K562 (cell line): Measurements from ENCODE around the gene ZC3H10. TPM values are rescaled to one million over a fixed set of nuclear protein-coding genes. Genes with fewer than 3 reads are reported as not detected.

Experiments
- ARID4B ChIP-seq: sonication (generic); formaldehyde crosslinking; IDR thresholded peaks from 2 replicates; pipeline ENCODE4 v1.8.0; 2022; ENCODE audit warnings: mild to moderate bottlenecking, missing genetic modification reagents
- CHD1 ChIP-seq: fragments of 200-600 bp; sonication (generic); IDR thresholded peaks from one replicate; pipeline ENCODE4 v1.6.1; 2012; ENCODE audit warnings: mild to moderate bottlenecking, moderate library complexity, low read length, inconsistent platforms
- CTCF ChIP-seq, 3 experiments: IDR thresholded peaks in 2 of 3; conservative IDR thresholded peaks in 1 of 3; 2 replicates each; pipeline ENCODE4 v1.5.1; 2011 to 2012; ENCODE audit warnings: low read length in 3 of 3, mild to moderate bottlenecking in 3 of 3, control low read depth in 2 of 3, improper control_type of control experiment in 1 of 3, inconsistent platforms in 1 of 3, low read depth in 1 of 3, mixed read lengths in 1 of 3, moderate library complexity in 1 of 3; ENCODE audit not compliant: insufficient read depth in 2 of 3
- FOXK2 ChIP-seq, 2 experiments: fragments of 450-650 bp; IDR thresholded peaks in 1 of 2; conservative IDR thresholded peaks in 1 of 2; 2 replicates each; pipeline ENCODE4 v1.6.1; 2016; ENCODE audit warnings: low read depth in 2 of 2, mild to moderate bottlenecking in 1 of 2
- KDM5B ChIP-seq: fragments of 200-600 bp; sonication (generic); IDR thresholded peaks from 2 replicates; pipeline ENCODE4 v1.6.1; 2012; ENCODE audit warnings: low read depth, mild to moderate bottlenecking, moderate library complexity, low read length, control low read depth, inconsistent platforms; ENCODE audit not compliant: insufficient replicate concordance
- MAFG ChIP-seq: fragments of 450-650 bp; conservative IDR thresholded peaks from 2 replicates; pipeline ENCODE4 v1.6.1; 2016; ENCODE audit warnings: missing genetic modification characterization, missing compliant biosample characterization
- MAX ChIP-seq: sonication (generic); formaldehyde crosslinking; IDR thresholded peaks from 2 replicates; pipeline ENCODE4 v1.9.0; 2022; ENCODE audit warnings: mild to moderate bottlenecking, missing genetic modification reagents
- NFE2 ChIP-seq: IDR thresholded peaks from 2 replicates; pipeline ENCODE4 v1.6.1; 2014; ENCODE audit warnings: antibody characterized with exemption, low read depth
- NFIC ChIP-seq: fragments of 450-650 bp; IDR thresholded peaks from 2 replicates; pipeline ENCODE4 v1.6.1; 2017; ENCODE audit warnings: mild to moderate bottlenecking, inconsistent platforms
- NR2C2 ChIP-seq, 2 experiments: fragments of 200-800 bp in 1 of 2; sonication (Bioruptor generic) in 1 of 2; sonication (generic) in 1 of 2; formaldehyde crosslinking in 1 of 2; IDR thresholded peaks; 2 replicates each; pipeline versions ENCODE4 v1.6.1 to v1.8.0; 2016 to 2022; ENCODE audit warnings: mild to moderate bottlenecking in 1 of 2, missing compliant biosample characterization in 1 of 2, missing genetic modification characterization in 1 of 2, missing genetic modification reagents in 1 of 2
- PRDM10 ChIP-seq: fragments of 450-650 bp; IDR thresholded peaks from 2 replicates; pipeline ENCODE4 v1.6.1; 2018; ENCODE audit not compliant: partially characterized antibody
- TCF3 ChIP-seq: sonication (generic); formaldehyde crosslinking; IDR thresholded peaks from 2 replicates; pipeline ENCODE4 v1.4.0; 2020; ENCODE audit warnings: mild to moderate bottlenecking, missing genetic modification reagents
- YY1 ChIP-seq, 3 experiments: IDR thresholded peaks; 2 replicates each; pipeline ENCODE4 v1.6.1; 2011; ENCODE audit warnings: low read length in 2 of 3, mild to moderate bottlenecking in 2 of 3, moderate library complexity in 2 of 3, borderline replicate concordance in 1 of 3, control low read depth in 1 of 3, low read depth in 1 of 3; ENCODE audit not compliant: insufficient read depth in 3 of 3, insufficient replicate concordance in 2 of 3, control insufficient read depth in 1 of 3, insufficient read length in 1 of 3; ENCODE audit errors: extremely low read depth in 1 of 3
- ZKSCAN1 ChIP-seq: fragments of 150-350 bp; IDR thresholded peaks from 2 replicates; pipeline ENCODE4 v1.6.1; 2016; ENCODE audit warnings: low read depth, low read length
- ZNF408 ChIP-seq: fragments of 250-450 bp; sonication (Bioruptor Pico); IDR thresholded peaks from 2 replicates; pipeline ENCODE4 v1.4.0; 2020; ENCODE audit warnings: low read depth, mild to moderate bottlenecking, moderate library complexity
- polyA plus RNA-seq, 8 experiments: library from polyadenylated mRNA; depleted of rRNA in 4 of 8; stranded (reverse) in 5 of 8; unstranded in 3 of 8; fragments of >200 nt; fragmentation: Nextera tagmentation in 2 of 8; fragmentation: Illumina TruSeq in 1 of 8; extraction: Ambion mirVana in 2 of 8; extraction: Trizol in 1 of 8; gene quantifications; 2 replicates each; pipeline versions ENCODE4 v1.2.1 to v1.2.3, GENCODE V29; 2011 to 2014; ENCODE audit warnings: inconsistent platforms in 1 of 8, missing spikeins in 1 of 8
- total RNA-seq, 7 experiments: library from RNA; depleted of rRNA in 6 of 7; stranded (reverse); fragments of >200 nt in 6 of 7; fragmentation: Illumina TruSeq in 2 of 7; extraction: Trizol in 2 of 7; gene quantifications; 2 replicates each; pipeline versions ENCODE4 v1.2.1 to v1.2.3, GENCODE V29; 2011 to 2021; ENCODE audit warnings: low replicate concordance in 1 of 7

The ZC3H10 gene
- total and polyA plus RNA-seq, 9 of the 15 experiments (the other 6 are each of a cell fraction or from before 2014, with no cell fraction given): 0.31 to 4.1 (median 1.6) TPM

- TF ChIP-seq CTCF (IDR thresholded peaks at IDR 0.05 in 2 of 3, conservative IDR thresholded peaks at IDR 0.05 in 1 of 3; ENCODE audit: insufficient read depth in 2 of 3, low read depth in 1 of 3, low read length in 3 of 3) (peak; percentile 34 to 67 (median 50)), MAX (CRISPR knock-in tag) (peak; percentile 66), CHD1 (no peak), ZNF408 (no peak), ZKSCAN1 (no peak), PRDM10 (peak; percentile 17), ARID4B (CRISPR knock-in tag) (peak; percentile 23; the same call in 1 of the 2 replicates), TCF3 (CRISPR knock-in tag) (0 out of 2 replicates have a peak, but pooled peaks have one; percentile 16), NFE2 (0 out of 2 replicates have a peak, but pooled peaks have one; percentile 7), FOXK2 (conservative IDR thresholded peaks at IDR 0.05 in 1 of 2, IDR thresholded peaks at IDR 0.05 in 1 of 2; ENCODE audit: low read depth in 2 of 2) (0 out of 4 replicates have a peak, but pooled peaks of 1 of the 2 experiments have one; percentile 33), KDM5B (peak; percentile 77), NR2C2 (CRISPR knock-in tag; IDR thresholded peaks at IDR 0.05) (0 out of 2 replicates have a peak, but pooled peaks have one; percentile 17), NR2C2 (tag; IDR thresholded peaks at IDR 0.05) (no peak), NFIC (0 out of 2 replicates have a peak, but pooled peaks have one; percentile 13), YY1 (IDR thresholded peaks at IDR 0.05; ENCODE audit: borderline replicate concordance in 1 of 3, control insufficient read depth in 1 of 3, extremely low read depth in 1 of 3, insufficient read depth in 3 of 3, insufficient read length in 1 of 3, insufficient replicate concordance in 2 of 3, low read depth in 1 of 3, low read length in 2 of 3) (peak in 1 of 3 experiments; percentile 47), MAFG (tag) (0 out of 2 replicates have a peak, but pooled peaks have one; percentile 26)
Measured at GRCh38 chr12:56151672-56152131, 33.6 kb downstream of the ZC3H10 start (continued).
